GM12872 (cell line): ENCODE data around the gene GPR39.

ENCODE experiments used
- CTCF ChIP-seq: IDR thresholded peaks from 3 replicates; pipeline ENCODE4 v1.5.1; 2011; ENCODE audit warnings: low read depth, mild to moderate bottlenecking, low read length, moderate library complexity; ENCODE audit not compliant: insufficient read depth

GPR39 gene

GRCh38 chr2:132430895-132431294 lies 14.3 kb downstream of the GPR39 start:
- TF ChIP-seq CTCF: no peak

GRCh38 chr2:132437852-132438669 lies 21.5 kb downstream of the GPR39 start:
- TF ChIP-seq CTCF: no peak

- no peak for TF ChIP-seq CTCF
Observed at GRCh38 chr2:132438691-132439090, 22.1 kb downstream of the GPR39 start.

- TF ChIP-seq CTCF: no peak
Observed at GRCh38 chr2:132439703-132440398, 23.2 kb downstream of the GPR39 start.

GRCh38 chr2:132441051-132441450 lies 24.4 kb downstream of the GPR39 start:
- no peak for TF ChIP-seq CTCF

- no peak for TF ChIP-seq CTCF
Observed at GRCh38 chr2:132442278-132442677, 25.7 kb downstream of the GPR39 start.

- TF ChIP-seq CTCF: no peak
Observed at GRCh38 chr2:132443106-132443505, 26.5 kb downstream of the GPR39 start.
